Mucosa of descending colon (tissue), 3 donors: ENCODE results near the gene TMEM17. TPM values are rescaled to one million over a fixed set of nuclear protein-coding genes. Genes with fewer than 3 reads are reported as not detected.

Experiments used
- ATAC-seq: fragments of 200-7000 bp; cut with Tn5 transposase; one replicate; pipeline ENCODE4 v1.9.1; 2020; ENCODE audit warnings: mild to moderate bottlenecking, moderate library complexity
- DNase-seq, 3 donors: peaks; one replicate each; pipeline ENCODE4 v3.0.0-alpha.2; 2020
- H3K36me3 ChIP-seq: fragments of 200-600 bp; one replicate; pipeline ENCODE4 v1.8.0; 2021; ENCODE audit warnings: low read depth, mild to moderate bottlenecking
- H3K4me1 ChIP-seq: fragments of 200-600 bp; one replicate; pipeline ENCODE4 v1.8.0; 2021; ENCODE audit warnings: low read depth, mild to moderate bottlenecking
- H3K4me3 ChIP-seq: fragments of 200-600 bp; one replicate; pipeline ENCODE4 v1.8.0; 2021; ENCODE audit warnings: mild to moderate bottlenecking
- H3K9me3 ChIP-seq: fragments of 200-600 bp; one replicate; pipeline ENCODE4 v1.8.0; 2021; ENCODE audit warnings: mild to moderate bottlenecking
- CTCF ChIP-seq: fragments of 200-600 bp; IDR thresholded peaks from one replicate; pipeline ENCODE4 v1.8.0; 2022; ENCODE audit warnings: antibody characterized with exemption, mild to moderate bottlenecking
- intact Hi-C, 2 donors: fragments of 100-400 bp; cut with DNase I in 1 of 2; cut with micrococcal nuclease in 1 of 2; formaldehyde crosslinking; loops; one replicate each; pipeline versions ENCODE4 v1.11.0 to v1.11.1; 2022; cut with DNase I, micrococcal nuclease
- total RNA-seq, 3 donors: library from RNA; stranded (reverse); fragmentation: NEBNext Ultra II Directional in 2 of 3; extraction: Animal tissue kit (Norgen Biotek cat#: 25700) in 2 of 3; gene quantifications; one replicate each; pipeline versions ENCODE4 v1.2.1 to v1.2.4, GENCODE V29; 2021 to 2023
- donor health status: DM: no; HTN: no; CAD: no; lungs with moderate emphysema.
- donor health status: DM: no; HTN: no; CAD: no.
- donor health status: DM: no; HTN: yes; CAD: no.

TMEM17 gene
- total RNA-seq, 3 donors from 2014 or later = 0.61 to 1.2 (median 0.70) TPM

GRCh38 chr2:62465039-62465740, 40.8 kb downstream of the TMEM17 start:
- DNase-seq = no peak
- ATAC-seq = no peak

GRCh38 chr2:62464221-62465007, 41.6 kb downstream of the TMEM17 start:
- DNase-seq (no peak), ATAC-seq (no peak)
- Histone ChIP-seq H3K4me3 (no peak overlapping the region), H3K36me3 (no peaks in the 10 kb centered on the region), H3K4me1 (no peaks in the 10 kb centered on the region), H3K9me3 (no peaks in the 10 kb centered on the region)
- no peak for TF ChIP-seq CTCF
- intact Hi-C loops = no loop called here

More at GRCh38 chr2:62465039-62465740, 40.8 kb downstream of the TMEM17 start:
- intact Hi-C loops = no loop called here
- TF ChIP-seq CTCF = no peak
- no peak overlapping the region for H3K4me3 ChIP-seq
- no peaks in the 10 kb centered on the region for H3K9me3 ChIP-seq
- no peaks in the 10 kb centered on the region for H3K4me1 ChIP-seq
- no peaks in the 10 kb centered on the region for H3K36me3 ChIP-seq

GRCh38 chr2:62462211-62462610, 43.8 kb downstream of the TMEM17 start:
- ATAC-seq = no peak
- H3K4me1 ChIP-seq = no peaks in the 10 kb centered on the region
- intact Hi-C loops = no loop called here

GRCh38 chr2:62461707-62462106, 44.3 kb downstream of the TMEM17 start:
- Histone ChIP-seq H3K4me1 (no peaks in the 10 kb centered on the region), H3K36me3 (no peaks in the 10 kb centered on the region), H3K4me3 (no peak overlapping the region), H3K9me3 (no peaks in the 10 kb centered on the region)
- intact Hi-C loops = no loop called here
- DNase-seq (no peak), ATAC-seq (no peak)
- TF ChIP-seq CTCF = no peak

More at GRCh38 chr2:62462211-62462610, 43.8 kb downstream of the TMEM17 start:
- H3K9me3 ChIP-seq = no peaks in the 10 kb centered on the region
- H3K36me3 ChIP-seq = no peaks in the 10 kb centered on the region
- no peak for TF ChIP-seq CTCF
- DNase-seq = no peak
- H3K4me3 ChIP-seq = no peak overlapping the region

GRCh38 chr2:62461017-62461553, 44.9 kb downstream of the TMEM17 start:
- H3K9me3 ChIP-seq = no peaks in the 10 kb centered on the region
- H3K4me3 ChIP-seq = no peak overlapping the region
- no peaks in the 10 kb centered on the region for H3K36me3 ChIP-seq
- DNase-seq (no peak), ATAC-seq (no peak)
- no peak for TF ChIP-seq CTCF
- intact Hi-C loops = no loop called here
- H3K4me1 ChIP-seq = no peaks in the 10 kb centered on the region
